ENCODE data around the gene BBS9.

The BBS9 gene

DNA sequence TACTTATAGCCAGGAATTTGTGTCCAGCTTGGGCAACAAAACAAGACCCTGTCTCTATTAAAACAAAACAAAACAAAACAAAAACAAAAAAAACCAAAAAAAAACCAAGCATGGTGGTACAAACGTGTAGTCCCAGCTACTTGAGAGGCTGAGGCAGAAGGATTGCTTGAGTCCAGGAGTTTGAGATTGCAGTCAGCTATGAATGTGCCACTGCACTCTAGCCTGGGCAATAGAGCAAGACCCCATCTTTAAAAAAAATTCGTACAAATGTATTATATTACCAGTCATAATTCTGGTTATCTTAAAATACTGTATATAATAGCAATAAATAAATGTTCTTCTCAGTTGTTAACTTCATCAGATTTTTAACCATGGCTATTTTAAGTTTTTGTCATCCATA is 2.3 kb upstream of the BBS9 start:
- DNase-seq (ENCODE audit: low spot score) = no peak

DNA sequence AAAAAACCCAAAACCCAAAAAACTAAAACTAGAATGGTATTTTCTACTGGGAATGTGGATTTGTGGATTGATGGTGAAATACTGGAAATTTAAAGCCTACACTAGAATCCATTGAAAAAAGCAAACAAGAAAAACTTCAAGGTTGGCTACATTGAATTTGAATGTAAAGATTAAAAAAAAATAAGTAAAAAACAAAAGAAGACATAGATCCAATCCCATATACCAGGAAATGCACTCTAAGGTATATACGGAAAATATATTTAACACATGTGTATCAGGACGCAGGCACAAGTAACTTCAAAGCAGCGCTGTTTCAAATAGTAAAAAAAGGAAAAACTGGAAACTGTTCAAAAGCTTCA is 754 bp upstream of the BBS9 start:
- no peak for DNase-seq (ENCODE audit: low spot score)

DNA sequence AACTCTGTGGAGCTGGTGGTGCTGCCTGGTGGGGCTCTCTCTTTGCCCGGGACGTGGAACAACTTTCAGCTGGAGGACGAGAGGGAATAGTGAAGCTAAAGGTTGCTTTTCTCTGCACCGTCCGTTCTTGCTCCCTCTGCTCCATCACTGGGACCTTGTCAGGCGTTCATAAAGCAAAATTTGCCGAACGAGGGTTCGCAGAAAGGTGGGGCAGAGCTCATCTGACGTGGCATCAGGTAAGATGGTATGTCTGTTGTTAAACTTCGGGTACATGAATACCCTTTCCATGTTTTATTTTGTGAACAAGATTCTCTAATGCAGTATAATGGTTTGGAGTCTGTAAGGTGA is 416 bp downstream of the BBS9 start:
- DNase-seq (ENCODE audit: low spot score) = no peak

DNA sequence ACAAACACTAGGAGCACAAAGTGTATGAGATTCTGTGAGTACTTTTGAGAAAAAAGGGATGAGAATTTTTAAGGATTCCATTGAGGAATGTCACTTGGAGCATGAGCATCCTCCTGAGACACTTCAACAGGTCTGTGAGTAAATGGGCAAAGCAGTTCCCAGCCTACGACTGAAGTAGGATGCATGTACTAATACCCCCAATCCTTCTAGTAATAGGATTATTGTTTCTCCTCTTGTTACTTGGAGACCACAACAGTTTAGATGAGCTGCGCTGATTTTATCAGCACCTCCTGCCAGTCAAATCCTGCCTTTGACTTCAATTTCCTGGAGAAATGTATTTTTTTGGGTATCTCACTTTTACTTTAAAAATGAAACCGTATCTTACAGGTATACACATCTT is 820 bp downstream of the BBS9 start:
- DNase-seq (ENCODE audit: low spot score) = peak; percentile 34

DNA sequence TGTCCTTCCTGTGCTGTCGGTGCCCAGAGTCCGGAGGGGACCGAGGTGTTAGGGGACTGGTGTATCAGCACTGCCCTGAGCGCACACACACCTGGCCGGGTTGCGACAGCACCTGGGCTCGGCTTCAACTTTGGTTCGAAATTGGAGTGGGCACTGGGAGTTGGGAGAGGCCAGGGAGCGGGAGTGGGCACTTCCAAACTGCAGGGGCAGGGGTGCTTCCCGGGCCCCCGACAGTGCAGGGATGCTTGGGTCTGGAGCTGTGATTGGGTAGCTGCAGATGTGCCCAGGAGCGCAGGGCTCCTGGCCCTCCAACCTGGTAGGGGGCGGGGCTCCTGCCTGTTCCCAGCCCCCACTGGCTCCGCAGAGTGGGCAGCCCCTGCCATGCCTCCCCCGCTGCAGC is 7.7 kb downstream of the BBS9 start:
- no peak for DNase-seq (ENCODE audit: low spot score)

DNA sequence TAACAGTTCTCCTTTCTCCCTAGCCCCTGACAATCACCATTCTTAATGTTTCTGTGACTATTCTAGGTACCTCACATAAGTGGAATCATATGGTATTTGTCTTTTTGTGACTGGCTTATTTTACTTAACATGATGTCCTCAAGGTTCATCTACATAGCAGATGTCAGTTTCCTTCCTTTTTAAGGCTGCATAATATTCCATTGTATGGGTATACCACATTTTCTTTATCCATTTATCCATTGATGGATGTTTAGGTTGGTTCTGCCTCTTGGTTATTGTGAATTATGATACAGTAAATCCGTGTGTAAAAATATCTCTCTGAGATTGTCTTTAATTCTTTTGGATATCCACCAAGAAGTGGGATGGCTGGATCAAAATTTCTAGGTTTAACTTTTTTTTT is 13.2 kb downstream of the BBS9 start:
- DNase-seq (ENCODE audit: low spot score) = no peak

DNA sequence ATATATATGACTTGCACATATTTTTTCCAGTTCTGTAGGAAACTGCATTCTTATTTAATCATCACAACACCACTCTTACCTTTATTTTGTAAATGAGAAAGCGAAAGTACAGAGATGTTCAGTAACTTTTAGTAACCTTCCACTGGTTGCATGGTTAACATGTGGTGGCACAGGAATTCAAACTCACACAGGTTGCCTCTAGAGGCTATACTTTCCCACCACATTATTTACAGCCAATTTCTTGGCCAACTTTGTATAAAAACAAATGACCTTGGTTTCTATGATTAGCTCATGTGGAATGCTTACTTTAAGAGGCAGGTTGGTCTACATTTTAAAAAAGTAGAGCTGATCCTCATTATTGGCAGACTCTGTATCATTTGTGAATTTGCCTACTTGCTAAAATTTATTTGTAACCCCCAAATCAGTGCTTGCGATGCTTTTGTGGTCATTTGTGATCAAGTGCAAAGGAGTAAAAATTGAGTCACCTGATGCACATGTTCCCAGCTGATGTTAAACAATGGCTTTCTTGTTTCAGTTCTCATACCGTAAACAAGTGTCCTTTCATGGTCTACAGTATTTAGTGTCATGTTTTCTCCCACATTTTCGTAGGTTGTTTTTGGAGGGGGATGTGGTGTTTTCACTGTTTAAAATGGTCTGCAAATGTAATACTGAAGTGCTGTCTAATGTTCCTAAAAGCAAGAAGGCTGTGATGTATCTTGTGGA is 14.8 kb downstream of the BBS9 start:
- no peak for DNase-seq (ENCODE audit: low spot score)

DNA sequence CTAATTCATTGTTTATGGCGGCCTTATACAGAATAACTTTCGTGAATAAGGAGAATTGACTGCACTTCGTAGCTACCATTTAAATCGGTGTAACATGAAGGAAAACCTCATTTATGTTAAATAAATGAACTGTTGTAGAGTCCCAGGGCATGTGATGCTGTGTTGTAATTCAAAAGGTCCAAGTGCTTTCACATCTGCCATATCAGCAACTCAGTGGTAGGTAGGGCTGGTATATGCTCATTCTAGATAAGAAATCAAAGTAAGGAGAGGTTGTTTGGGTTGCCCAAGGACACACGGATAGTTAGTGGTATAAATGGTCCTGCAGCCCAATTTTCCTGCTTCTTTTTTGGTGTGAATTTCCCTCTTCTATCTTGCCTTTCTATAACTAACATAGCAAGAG is 15.8 kb downstream of the BBS9 start:
- no peak for DNase-seq (ENCODE audit: low spot score)

DNA sequence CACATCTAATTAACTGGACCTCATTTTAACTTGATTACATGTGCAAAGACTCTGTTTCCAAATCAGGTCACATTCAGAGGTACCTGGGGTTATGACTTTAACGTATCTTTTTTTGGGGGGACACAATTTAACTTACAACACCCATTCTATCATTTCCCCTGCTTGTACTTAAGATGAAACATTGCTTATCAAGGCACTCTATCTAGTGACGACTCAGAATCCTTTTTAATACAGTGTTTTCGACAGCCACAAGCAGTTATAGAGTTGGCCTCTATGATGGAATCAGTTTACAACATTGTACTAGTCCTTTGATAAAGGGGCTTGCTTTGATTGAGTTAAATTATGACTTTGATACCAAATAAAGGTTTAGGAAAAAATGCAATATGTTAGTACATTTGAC is 22.7 kb downstream of the BBS9 start:
- no peak for DNase-seq (ENCODE audit: low spot score)

DNA sequence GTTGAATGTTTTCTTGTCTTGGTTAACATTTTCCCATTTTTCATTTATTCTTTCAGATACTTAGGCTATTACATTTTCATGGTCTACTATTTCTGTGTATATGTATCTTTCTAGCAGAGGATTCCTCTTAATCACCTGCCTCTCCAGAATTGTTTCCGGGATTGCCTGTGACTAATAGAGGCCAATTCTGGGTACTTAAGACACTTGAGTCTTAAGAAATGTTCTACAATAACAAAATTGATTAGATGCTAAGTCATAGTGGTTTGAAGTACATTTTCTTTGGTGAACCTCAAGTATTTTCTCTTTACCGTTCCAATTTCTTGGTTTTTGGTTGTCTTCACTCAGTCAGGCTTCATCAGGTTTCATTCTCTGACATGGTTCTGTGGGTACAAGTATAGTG is 26.4 kb downstream of the BBS9 start:
- no peak for DNase-seq (ENCODE audit: low spot score)

DNA sequence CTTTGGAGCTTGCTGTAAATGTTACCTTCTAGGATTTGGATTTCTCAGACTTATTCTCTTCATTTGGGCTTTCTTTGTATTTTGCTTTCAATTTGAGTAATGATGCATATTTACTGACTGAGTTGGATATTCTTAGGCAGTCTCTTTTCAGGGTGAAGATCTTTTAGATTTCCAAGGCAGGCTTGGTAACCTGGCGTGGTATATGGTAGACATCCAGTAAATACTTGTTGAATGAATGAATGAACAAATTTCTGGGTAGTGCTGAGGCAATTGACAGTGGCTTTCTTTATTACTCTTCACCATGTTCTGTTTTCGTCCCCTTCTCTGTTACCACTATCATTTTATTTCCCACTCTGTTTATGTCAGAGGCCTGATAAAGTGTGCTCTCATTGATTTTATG is 27.1 kb downstream of the BBS9 start:
- no peak for DNase-seq (ENCODE audit: low spot score)

DNA sequence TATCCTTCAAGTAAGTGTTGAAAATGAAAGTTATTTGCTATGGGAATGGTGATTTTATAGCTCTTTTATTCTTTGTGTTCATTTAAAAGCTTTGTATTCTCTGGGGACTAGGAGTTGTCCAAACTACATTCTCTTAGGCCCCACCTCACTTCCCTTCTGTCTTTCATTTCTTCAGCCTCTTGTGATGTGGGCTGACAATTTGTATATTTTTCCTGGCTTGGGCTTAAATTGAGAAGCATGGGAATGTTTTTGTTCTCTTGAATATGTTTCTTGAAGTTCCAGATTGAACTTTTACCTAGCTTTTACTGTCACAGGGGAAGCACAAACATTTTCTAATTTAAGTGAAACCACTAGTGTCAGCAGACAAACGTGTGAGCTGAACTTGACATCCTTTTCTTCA is 27.9 kb downstream of the BBS9 start:
- no peak for DNase-seq (ENCODE audit: low spot score)

DNA sequence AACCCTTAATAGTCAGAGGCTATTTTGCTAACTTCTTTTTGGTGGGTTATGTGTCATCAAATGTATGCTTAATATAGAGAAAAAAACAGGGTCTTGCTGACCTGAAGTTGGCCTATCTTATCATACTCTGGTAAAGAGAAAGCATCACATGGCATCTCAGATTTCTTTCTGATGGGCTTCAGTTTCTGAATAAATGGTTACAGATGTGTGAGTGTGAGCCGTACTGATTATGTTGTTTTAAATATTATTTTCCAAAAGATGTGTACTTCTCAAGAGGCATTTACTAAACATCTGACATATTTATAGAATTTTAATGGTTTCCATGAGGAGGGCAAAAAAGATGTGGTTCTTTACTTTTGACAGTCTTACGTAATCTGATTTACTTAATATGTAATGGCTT is 28.4 kb downstream of the BBS9 start:
- no peak for DNase-seq (ENCODE audit: low spot score)

DNA sequence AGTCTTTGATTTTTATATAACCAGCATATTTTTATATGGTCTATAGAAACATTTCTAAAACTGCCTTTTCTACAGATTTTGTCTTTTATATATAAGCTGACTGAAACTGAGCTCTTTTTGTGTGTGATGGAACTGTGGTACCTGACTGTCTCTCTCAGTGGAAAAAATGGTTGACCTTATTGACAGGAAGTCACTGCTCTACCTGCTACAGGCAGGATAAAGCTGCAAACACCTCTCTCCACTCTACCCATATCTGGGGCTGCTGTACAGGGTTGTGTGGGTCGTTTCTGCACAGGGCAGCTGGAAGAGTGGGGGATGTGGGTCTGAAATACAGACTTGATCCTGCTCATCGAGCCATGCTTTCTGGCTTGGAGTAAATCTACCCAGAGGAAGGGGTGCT is 48.5 kb downstream of the BBS9 start:
- DNase-seq (ENCODE audit: low spot score) = no peak

DNA sequence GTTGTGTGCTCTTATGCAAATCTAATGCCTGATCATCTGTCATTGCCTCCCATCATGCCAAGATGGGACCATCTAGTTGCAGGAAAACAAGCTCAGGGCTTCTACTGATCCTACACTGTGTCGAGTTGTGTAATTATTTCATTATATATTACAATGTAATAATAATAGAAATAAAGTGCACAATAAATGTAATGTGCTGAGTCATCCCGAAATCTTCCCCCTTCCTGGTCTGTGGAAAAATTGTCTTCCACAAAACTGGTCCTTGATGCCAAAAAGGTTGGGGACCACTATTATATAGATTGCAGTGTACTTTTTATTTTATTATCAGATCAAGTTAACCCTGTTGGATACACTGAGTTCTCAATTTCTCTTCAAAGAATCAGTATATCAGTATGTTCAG is 50.2 kb downstream of the BBS9 start:
- DNase-seq (ENCODE audit: low spot score) = no peak

DNA sequence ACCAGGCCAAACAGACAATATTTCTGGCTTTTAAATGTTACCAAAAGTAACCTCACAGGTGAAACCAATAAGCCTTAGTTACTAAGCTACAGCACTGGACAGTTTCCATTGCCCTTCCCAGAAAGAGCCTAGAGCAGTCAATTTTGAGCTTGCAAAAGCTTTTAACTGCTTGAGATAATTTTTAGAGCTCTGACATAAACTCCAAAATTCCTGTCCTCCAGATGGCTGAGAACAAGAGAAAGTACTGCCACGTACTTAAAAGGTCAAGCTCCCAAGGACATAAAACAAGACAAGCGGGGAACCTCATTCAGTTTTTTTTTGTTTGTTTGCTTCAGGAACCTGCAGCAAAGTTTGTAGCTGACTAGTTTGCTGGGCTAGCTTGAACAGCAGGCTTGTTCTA is 54.1 kb downstream of the BBS9 start:
- no peak for DNase-seq (ENCODE audit: low spot score)

DNA sequence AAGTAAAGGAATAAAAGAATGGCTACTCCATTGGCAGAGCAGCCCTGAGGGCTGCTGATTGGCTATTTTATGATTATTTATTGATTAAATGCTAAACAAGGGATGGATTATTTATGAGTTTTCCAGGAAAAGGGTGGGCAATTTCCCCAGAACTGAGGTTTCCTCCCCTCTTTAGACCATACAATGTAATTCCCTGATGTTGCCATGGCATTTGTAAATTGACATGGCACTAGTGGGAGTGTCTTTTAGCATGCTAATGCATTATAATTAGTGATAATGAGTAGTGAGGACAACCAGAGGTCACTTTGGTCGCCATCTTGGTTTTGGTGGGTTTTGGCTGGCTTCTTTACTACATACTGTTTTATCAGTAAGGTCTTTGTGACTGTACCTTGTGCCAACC is 55.5 kb downstream of the BBS9 start:
- no peak for DNase-seq (ENCODE audit: low spot score)

DNA sequence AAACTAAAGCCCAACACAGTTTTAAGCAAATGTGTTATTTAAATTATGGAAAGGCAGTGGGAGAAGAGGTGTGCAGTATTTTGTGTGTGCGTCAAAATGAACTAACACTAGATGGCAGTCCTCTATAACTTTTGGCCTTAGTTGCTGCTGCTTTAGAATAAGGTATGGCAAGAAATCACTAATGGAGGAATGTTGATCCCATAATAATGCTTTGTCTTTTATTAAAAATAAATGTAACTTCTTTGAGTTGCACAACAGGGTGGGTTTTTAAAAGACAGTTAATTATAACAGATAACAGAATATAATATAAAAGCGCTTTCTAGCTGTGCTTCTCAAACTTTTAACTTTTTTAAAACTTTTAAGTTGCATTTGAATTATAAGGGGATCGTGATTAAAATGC is 56.4 kb downstream of the BBS9 start:
- DNase-seq (ENCODE audit: low spot score) = peak; percentile 65

DNA sequence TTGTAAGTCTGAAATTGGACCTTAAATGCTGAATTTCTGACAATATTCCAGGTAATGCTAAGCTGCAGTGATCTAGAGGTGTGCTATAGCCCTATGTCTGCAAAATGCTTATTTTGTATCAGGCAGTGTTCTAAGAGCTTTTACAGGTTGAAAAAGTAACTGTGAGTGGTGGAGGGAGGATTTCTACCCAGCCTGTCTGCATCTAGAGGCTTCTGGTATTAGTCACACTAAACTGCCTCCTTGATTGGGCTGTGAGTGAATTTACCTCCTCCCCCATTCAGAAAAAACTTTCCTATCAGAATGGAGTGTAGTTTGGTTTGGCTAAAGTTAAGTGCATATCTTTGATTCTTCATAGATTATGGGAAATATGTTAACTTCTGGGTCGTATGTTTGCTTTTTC is 56.8 kb downstream of the BBS9 start:
- peak; percentile 8 for DNase-seq (ENCODE audit: low spot score)

DNA sequence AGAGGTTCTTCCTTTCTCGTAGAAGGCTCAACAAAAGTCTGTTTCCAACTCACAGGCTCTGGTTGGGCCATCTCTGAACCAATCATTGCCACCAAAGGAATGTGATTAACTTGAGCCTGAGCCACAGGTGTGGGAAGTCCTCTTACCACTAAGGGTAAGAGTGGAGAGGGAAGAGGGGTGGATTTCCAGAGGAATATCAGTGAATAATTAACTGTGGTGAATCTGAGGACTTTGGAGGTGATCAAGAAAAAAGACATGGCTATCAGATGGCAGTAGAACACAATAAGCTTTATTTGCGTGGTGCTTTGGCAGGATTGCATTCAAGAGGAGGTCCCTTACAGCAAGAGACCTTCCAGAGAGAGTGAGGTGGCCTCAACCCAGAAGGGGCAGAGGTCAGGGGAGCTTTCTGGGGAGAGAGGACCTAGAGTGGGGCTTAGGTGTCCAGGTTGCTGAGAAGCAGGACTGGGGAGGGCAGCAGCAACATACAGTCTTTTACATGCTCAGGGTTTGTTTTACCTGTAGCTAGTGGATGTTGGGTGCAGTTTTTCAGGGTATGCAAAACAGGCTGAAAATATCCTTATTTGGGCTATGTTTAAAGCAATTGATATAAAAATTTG is 61.4 kb downstream of the BBS9 start:
- DNase-seq (ENCODE audit: low spot score) = no peak

DNA sequence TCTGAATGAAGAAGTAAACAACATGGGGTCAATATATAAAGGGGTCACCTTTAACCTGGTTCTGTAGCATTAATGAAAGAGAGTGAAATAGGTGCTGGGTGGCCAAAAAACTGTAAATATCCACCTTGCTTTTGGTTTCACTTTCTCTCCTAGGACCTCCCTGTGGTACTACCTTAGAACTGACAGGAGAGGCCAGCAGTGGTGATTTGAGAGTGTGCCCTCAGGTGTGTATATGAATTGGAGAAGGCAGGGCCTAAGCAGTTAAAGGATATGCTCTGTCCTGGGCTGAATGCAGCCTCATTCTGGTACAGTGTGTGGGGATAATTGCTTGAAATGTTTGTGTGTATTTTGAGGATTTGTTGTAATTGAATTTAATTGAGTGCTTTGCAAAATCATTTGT is 62.0 kb downstream of the BBS9 start:
- no peak for DNase-seq (ENCODE audit: low spot score)

DNA sequence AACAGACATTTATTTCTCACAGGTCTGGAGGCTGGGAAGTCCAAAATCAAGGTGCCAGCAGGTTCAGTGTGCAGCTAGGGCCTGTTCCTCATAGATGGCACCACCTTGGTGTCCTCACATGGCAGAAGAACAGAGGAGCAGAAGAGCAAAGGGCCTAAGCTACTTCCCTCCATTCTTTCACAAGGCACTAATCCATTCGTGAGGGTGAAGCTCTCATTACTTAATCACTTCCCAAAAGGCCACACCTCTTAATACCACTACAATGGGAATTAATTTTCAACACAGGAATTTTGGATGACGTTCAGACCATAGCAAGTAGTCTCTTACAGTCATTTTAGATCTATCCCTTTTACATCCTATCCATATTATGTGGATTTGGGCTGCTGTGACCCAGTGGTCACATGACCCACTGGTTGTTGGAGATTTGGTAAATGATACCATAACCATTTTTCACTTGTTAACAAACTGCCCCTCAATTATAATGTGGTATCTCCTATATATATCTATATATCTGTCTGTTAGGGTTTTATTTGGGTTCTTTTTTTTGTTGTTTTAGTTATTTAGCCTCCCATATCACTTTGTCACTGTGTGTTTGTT is 63.4 kb downstream of the BBS9 start:
- DNase-seq (ENCODE audit: low spot score) = no peak

DNA sequence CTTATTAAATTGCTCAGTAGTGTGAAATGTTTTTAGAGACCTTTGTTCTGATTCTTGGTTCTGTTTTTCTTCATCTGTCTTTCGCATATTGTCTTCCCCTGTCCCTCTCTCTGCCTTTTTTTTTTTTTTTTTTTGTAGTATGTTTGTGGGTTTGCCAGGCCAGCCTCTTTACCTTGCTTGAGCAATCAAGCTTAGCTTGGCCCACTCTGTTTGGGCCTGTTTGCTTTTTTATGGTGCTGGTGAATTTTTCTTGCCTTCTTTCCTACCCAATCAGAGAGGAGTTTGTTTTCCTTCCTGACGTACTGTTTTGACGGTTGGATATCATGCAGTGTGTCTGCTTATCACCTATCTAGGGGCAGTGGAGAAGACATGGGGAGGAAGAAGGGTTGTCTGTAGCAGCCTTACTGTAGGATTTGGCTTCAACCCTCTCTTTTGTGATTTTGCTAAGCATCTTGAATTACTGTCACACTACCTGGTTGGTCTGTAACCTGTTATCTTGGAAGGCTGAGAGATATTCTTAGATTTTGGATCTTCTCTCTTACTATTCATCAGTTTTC is 64.0 kb downstream of the BBS9 start:
- no peak for DNase-seq (ENCODE audit: low spot score)

DNA sequence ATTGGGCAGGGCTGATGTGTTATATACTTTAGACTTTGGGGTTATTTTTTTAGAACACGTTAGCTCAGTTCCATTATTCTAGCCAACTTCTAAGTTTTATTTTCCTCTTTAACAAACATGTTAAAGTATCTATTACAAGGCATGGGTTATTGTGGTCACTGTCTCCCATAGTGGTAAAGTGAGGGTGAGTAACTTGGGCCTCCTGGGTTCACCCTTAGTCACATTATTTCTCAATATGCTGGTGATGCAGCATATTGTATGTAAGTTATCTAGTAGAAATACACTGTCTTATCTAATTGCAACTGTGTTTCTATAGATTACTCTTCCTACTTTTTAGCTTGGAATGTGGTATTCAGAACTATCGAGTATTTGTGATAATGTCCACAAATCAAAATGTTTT is 65.9 kb downstream of the BBS9 start:
- DNase-seq (ENCODE audit: low spot score) = peak; percentile 11

Data from RKO (cell line).